Skeletal muscle cell (primary cell): ENCODE measurements around the gene CEP112.
"Not testable (repeated sequence)": the region's sequence is repeated elsewhere in the genome, so short reads cannot be mapped to it uniquely, and the experiment has no call there.

Experiments
- DNase-seq: peaks from one replicate; pipeline ENCODE4 v3.0.0-alpha.2; 2010; ENCODE audit warnings: low read depth
- H3K4me3 ChIP-seq: 2 replicates; pipeline ENCODE4 v1.5.1; 2011; ENCODE audit warnings: low read depth, mild to moderate bottlenecking, control low read depth, low read length, moderate library complexity

CEP112 gene

DNA sequence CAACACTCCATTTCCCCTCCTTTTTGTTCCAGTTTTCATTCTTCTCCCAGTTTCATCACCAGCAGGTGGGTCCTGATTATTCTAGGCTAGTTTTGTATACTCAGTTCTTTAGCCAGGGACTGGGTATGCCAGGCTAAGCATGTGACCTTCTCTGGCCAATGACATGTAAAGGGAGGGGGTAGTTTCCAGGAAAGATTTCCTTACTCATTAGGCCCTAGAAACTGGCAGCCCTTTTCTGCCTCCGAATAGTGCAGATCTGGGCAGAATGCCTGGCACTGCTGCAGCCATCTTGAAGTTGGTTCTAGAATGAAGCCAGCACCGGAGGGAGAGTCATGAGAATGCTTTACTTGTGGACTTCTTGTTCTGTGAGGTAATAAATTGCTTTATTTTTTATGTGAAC is 503.6 kb downstream of the CEP112 start:
- no peak for DNase-seq
- H3K4me3 ChIP-seq: no peak overlapping the region

DNA sequence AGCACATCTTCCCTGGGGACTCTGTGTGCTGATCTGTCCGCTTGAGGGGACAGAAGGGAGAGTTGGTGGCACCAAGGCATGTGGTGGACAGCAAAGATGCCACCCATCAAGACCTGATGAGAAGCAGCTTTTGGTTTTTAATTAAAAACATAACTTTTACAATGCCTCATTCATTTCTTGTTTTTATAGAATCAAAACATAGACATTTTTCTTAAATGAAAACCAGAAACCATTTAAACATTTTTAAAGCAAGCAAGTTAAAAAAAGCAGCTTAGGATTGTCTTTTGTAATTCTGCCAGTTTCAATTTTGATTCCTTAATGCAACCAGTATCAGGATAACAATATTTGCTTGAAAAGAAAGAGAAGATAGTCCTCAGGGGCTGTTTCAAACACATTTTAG is 506.8 kb downstream of the CEP112 start:
- H3K4me3 ChIP-seq: no peak overlapping the region
- DNase-seq: no peak

DNA sequence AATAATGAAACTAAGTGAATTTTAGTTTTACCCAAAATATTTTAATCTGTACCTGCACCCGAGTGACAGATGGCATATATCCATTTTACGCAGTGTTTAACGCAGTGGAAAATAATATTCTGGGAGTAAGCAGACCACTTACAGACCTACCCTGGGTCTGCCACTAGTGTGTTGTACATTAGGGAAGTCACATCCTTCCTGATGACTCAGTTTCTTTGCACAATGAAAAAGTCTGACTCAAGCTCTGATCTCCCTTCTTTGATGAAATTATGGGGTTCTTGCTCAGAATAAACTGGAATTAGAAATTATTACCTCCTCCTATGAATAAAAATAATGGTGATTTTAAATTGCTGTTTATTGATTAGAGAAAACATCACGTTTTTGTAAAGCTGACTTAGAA is 507.3 kb downstream of the CEP112 start:
- no peak for DNase-seq

GRCh38 chr17:65683428-65683827 is 508.5 kb downstream of the CEP112 start:
- no peak overlapping the region for H3K4me3 ChIP-seq
- no peak for DNase-seq

More for the DNA sequence above, 507.3 kb downstream of the CEP112 start:
- H3K4me3 ChIP-seq: no peak overlapping the region

GRCh38 chr17:65681763-65682162 is 510.2 kb downstream of the CEP112 start:
- not testable (repeated sequence) for H3K4me3 ChIP-seq, DNase-seq

GRCh38 chr17:65679165-65679845 is 512.6 kb downstream of the CEP112 start:
- H3K4me3 ChIP-seq: no peak overlapping the region
- no peak for DNase-seq

DNA sequence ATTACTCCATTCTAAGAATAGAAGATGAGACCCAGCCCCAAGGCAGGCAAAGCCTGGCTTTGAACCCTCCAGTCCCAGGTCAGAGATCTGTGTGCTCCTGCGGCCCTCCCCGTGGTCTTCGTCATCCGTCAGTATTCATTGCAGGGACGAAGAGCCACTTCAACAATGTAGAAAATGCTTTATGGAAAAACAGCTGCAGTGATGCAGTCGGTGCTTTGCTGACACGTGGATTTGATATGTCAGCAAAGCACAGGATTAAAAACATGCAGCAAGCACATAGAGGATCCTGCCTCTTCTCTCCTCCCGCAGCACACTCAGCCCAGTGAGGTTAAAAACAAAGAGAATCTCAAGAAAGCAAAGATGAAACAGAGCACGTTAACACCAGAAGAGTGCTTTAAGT is 513.4 kb downstream of the CEP112 start:
- DNase-seq: no peak
- H3K4me3 ChIP-seq: no peak overlapping the region

GRCh38 chr17:65677932-65678331 is 514.0 kb downstream of the CEP112 start:
- no peak for DNase-seq
- H3K4me3 ChIP-seq: no peak overlapping the region

DNA sequence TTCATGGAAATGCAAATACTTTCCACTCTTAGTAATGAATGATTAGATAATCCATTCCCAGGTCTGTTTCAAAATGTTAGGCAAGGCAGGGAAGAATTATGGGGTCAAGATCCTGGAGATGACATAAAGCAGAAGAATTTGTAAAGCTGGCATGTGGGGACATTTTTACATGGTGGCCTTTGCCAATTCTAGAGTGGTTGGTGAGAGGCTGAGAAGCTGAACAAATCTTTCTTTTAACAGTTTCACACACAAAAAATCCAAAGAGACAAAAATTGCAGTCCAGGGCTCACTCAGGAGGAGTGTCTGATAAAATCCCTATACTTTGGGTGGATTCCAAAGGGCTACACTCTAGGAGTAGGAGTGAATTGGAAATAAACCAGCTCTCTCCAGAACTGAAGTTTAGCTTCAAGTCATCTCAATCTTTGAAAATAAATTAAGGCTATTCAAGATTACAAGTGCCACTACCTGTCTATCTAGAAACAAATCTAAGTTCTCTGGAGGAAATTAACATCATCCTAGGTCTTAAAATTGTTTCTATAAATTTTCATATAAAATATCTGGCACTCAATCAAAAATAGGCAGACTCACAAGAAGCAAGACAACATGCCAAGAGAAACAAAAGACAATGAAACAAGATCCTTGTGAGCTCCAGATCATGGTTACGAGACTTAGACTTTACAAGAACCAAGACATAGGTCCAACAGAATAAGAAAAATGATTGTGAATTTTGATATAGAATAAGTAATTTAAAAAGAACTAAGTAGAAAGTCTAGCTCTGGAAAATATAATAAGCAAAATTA is 517.5 kb downstream of the CEP112 start:
- DNase-seq: no peak
- no peak overlapping the region for H3K4me3 ChIP-seq

GRCh38 chr17:65670667-65671371 is 521.1 kb downstream of the CEP112 start:
- no peak overlapping the region for H3K4me3 ChIP-seq
- DNase-seq: no peak

GRCh38 chr17:65668211-65668610 is 523.7 kb downstream of the CEP112 start:
- DNase-seq: no peak
- no peak overlapping the region for H3K4me3 ChIP-seq

- no peak overlapping the region for H3K4me3 ChIP-seq
- DNase-seq: no peak
These were observed 524.3 kb downstream of the CEP112 start for GRCh38 chr17:65667656-65668055.

DNA sequence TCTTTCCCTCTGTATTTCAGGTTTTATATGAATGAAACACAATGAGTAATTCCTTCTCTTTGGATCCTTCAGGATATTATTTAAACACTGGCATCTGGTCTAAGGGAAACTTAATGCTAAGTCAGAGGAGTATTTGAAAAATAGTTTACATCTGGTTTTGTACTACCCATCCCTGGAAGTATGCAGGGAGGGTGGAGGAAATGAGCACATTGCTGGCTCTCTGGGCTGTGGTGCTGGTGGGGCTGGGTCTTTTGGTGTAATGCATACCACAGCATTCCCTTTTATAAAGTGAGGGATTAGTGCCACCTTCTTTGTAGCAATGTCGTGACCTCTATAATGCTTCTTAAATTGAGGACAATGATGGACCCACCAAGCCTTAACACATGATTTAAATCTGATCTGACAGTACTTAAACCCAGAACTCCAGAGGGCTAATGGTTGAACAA is 525.0 kb downstream of the CEP112 start:
- H3K4me3 ChIP-seq: no peak overlapping the region
- no peak for DNase-seq

- no peak for DNase-seq
- no peak overlapping the region for H3K4me3 ChIP-seq
These were observed 526.0 kb downstream of the CEP112 start for GRCh38 chr17:65665966-65666365.

DNA sequence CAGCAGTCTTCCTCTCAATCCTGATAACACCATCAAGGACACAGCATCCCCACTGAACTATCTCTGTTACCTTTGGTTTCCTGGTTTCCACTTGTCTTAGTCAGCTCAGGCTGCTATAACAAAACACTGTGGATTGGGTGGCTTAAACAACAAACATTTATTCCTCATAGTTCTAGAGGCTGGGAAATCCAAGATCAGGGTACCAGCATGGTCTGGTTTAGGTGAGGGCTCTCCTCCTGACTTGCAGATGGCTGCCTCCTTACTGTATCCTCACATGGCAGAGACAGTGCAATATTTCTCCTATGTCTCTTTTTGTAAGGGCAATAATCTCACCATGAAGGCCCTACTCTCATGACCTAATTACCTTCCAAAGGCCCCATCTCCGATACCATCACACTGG is 527.2 kb downstream of the CEP112 start:
- no peak overlapping the region for H3K4me3 ChIP-seq
- DNase-seq: no peak

DNA sequence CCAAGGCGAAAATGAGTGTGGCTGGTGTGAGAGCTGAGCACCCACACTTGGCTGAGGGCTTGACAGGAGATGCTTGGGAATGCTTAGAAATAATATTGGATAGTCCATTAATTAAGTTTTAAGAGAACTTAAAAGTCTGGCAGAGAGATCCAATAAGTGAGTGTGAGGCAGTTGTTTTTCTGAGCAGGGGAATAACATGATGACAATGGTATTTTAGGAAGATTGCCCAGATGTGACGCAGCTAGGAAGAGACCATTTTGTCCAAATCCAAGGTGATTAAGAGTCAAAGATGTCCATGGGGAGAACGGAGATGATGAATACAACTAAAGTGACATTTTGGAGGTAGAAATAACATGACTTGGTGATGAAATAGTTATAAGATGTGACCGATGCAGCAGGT is 527.7 kb downstream of the CEP112 start:
- H3K4me3 ChIP-seq: no peak overlapping the region
- peak; percentile 58 for DNase-seq

- H3K4me3 ChIP-seq: no peak overlapping the region
- DNase-seq: peak; percentile 44
These were observed 529.7 kb downstream of the CEP112 start for GRCh38 chr17:65662196-65662595.

GRCh38 chr17:65660947-65661346 is 531.0 kb downstream of the CEP112 start:
- H3K4me3 ChIP-seq: no peak overlapping the region
- peak; percentile 41 for DNase-seq

GRCh38 chr17:65660078-65660477 is 531.9 kb downstream of the CEP112 start:
- H3K4me3 ChIP-seq: no peak overlapping the region
- no peak for DNase-seq

- no peak overlapping the region for H3K4me3 ChIP-seq
- no peak for DNase-seq
These were observed 532.4 kb downstream of the CEP112 start for GRCh38 chr17:65659512-65659911.
